GM10847 (cell line): Measurements from ENCODE around the gene CHKA.

Experiments
- POLR2A ChIP-seq: IDR thresholded peaks from 2 replicates; pipeline ENCODE4 v1.6.1; 2011; ENCODE audit not compliant: insufficient read length; ENCODE audit errors: extremely low read depth

CHKA gene

GRCh38 chr11:68148071-68148805, 27.1 kb upstream of the CHKA start:
- no peak for TF ChIP-seq POLR2A

DNA sequence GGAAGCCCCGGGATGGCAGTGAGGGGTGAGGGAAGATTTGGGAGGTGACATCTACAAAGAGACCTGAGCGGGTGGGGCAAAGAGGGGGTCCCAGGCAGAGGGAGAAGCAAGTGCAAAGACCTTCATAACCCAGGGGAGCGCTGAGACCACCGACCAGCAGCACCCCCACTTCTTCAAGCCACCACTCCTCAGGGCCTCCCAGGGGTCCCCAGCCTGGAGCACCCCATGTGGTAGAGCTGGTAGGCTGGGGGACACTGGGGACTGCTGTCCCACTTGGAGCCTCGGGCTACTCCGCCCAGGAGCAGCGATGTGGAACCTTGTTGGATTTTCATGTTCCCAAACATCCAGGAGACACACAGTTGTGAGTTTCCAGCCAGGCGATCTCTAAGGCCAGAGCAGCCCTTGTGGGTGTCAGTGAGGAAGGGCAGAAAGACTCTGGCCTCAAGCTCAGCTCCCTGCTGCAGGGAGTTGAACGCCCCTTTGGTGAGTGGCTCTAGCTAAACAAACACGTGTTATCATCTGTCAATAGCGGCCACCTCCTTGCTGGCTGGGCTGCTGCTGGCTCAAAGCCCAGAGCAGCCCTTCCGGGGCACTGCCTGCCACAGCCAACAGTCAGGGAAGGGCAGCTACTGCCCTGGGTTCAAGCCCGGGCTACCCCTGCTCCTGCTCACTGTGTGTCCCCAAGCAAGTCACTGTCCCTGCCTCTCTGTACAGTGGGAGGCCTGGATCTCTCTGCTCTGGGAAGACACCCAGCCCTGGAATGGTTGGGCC, 25.7 kb upstream of the CHKA start:
- no peak for TF ChIP-seq POLR2A

GRCh38 chr11:68146010-68146540, 24.9 kb upstream of the CHKA start:
- no peak for TF ChIP-seq POLR2A

GRCh38 chr11:68145120-68145866, 24.1 kb upstream of the CHKA start:
- TF ChIP-seq POLR2A = no peak

GRCh38 chr11:68143310-68143689, 22.1 kb upstream of the CHKA start:
- TF ChIP-seq POLR2A = no peak

DNA sequence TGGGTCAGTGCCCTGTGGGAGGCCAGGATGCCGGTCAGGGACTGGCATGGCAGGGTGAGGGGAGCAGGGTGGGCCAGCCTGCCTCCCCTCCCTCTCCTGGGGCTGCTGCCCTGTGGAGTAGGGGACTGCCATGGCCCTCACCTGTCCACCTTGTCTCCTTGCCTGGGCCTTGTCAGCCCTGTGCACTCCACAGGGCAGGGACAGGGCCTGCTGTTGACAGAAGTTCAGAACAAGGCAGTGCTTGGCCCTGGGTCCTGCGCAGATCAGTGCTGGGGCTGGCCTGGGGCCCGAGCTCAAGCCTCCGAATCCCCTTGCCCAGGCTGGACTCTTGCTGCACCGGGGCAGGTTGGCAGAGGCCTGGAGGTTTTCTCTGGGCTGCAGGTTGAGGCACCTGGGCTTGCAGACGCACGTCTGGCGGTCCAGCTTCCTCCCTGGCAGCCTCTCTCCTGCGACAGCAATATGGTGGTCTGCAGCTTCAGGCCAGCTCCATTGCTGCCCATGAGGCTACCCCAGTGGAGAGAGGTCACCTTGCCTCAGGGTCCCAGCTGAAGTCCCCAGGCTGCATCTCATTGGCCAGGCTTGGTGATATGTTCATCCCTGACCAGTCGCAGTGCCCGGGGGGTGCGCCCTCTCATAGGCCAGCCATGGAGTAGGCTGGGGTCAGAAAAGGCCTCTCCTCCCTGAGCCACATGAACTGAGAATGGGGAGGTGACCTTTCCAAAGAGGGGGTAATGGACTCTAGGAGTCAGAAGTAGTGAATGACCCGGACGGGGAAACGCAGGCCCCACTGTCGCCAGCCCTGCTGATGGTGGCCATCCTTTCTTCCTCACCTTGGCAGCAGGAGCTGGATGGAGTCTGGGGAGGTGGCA, 21.5 kb upstream of the CHKA start:
- TF ChIP-seq POLR2A = no peak

DNA sequence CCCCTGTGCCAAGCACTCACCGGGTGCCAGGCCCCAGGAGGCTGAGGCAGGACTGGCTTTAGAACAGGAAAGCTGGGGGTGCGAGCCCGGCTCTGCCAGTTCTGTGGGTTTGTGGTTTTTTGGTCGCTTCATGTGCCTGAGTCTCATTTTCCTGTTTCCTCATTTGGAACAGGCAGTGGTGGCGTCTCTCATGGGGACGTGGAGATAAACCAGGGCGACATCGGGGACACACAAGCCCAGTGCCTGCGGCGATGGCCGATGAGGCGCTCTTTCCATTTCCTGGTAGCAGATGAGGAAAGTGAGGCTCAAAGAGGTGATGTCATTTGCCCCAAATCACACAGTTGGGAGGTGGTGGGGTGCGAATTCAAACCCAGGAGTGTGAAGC, 20.8 kb upstream of the CHKA start:
- TF ChIP-seq POLR2A = no peak

GRCh38 chr11:68141246-68142027, 20.2 kb upstream of the CHKA start:
- TF ChIP-seq POLR2A = no peak

- no peak for TF ChIP-seq POLR2A
Measured at GRCh38 chr11:68140496-68141245, 19.5 kb upstream of the CHKA start.

DNA sequence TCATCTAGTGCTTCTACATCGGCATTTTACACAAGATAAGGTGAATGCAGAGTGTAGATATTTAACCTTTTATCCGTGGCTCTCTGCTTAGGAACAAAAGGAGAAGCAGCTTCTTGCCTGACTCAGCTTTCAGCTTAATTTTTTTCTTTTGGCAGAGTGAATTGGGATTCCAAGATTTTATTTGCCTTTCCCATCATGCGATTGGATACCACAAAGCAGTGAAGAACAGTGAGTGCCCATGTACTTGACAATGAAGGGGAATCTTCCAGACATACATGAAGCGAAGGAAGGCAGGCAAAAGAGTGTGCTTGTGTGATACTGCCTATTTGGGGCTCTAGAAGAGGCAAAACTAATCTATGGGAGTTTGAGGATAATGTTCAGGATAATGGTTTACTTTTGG, 17.0 kb upstream of the CHKA start:
- TF ChIP-seq POLR2A = no peak

DNA sequence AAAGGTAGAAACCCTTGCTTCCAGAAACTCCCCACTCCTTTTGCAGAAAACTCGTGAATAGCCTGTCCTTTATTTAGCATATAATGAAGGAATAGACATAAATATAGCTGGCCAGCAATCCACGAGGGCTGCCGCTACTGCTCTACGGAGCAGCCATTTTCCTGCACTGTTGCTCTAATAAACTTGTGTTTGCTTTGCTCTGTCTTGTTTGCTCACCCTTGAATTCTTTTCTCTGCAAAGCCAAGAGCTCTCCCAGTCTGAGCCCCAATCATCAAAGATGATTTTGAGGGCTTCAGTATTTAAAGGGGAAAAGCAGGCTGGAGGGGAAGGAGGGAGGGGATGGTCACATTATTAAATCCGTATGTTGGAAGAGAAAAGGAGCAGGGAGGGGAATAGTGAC, 16.6 kb upstream of the CHKA start:
- no peak for TF ChIP-seq POLR2A

DNA sequence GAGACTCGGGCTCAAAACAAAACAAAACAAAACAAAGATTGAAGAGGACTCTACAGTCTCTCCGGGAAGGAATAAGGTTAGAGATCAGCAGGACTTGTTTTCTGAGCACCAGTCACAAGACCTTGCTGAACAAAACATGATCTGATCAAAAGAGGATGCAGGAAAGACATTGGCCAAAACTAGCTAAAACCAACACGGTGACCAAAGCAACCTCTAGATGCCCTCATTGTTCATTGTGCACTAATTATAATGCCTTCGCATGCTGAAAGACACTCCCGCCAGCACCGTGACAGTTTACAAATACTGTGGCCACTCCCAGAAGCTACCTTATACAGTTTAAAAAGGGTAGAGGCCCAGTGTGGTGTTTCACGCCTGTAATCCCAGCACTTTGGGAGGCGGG, 15.7 kb upstream of the CHKA start:
- no peak for TF ChIP-seq POLR2A

GRCh38 chr11:68135161-68135560, 14.0 kb upstream of the CHKA start:
- no peak for TF ChIP-seq POLR2A
